AG09319 (cell line): ENCODE data around the gene LINS1.

Experiments used
- DNase-seq: peaks from one replicate; pipeline ENCODE4 v3.0.0-alpha.2; 2010; ENCODE audit warnings: low read depth; ENCODE audit errors: extremely low read depth
- TF ChIP-seq, protein P1 (sequence below): IDR thresholded peaks from 2 replicates; pipeline ENCODE4 v1.5.1; 2011; ENCODE audit warnings: low read depth, mild to moderate bottlenecking, inconsistent platforms, low read length, moderate library complexity

LINS1 gene

DNA sequence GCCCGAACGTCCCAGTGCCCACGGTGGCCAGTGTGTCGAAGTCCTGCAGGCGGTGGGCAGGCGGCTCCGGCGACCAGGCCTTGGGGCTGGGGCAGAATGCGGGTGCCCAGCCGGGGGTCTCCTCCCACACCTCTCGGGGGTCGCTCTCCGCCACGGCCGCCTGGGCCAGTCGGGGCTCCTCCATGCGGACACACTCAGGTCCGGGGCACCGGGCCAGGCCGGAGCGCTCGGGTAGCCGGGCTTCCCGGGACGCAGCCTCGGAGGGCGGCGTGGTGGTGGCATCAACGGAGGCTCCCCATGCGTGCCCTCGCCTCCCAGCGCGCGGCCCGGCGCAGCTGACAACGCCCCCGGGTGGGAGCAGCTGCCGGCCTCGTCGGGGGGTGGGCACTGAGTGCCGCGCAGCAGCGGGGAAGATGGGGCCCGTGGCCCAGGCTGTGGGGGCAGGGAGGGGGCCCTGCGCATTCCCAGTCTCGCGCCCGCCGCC is 43.2 kb downstream of the LINS1 start:
- TF ChIP-seq, protein P1, sequence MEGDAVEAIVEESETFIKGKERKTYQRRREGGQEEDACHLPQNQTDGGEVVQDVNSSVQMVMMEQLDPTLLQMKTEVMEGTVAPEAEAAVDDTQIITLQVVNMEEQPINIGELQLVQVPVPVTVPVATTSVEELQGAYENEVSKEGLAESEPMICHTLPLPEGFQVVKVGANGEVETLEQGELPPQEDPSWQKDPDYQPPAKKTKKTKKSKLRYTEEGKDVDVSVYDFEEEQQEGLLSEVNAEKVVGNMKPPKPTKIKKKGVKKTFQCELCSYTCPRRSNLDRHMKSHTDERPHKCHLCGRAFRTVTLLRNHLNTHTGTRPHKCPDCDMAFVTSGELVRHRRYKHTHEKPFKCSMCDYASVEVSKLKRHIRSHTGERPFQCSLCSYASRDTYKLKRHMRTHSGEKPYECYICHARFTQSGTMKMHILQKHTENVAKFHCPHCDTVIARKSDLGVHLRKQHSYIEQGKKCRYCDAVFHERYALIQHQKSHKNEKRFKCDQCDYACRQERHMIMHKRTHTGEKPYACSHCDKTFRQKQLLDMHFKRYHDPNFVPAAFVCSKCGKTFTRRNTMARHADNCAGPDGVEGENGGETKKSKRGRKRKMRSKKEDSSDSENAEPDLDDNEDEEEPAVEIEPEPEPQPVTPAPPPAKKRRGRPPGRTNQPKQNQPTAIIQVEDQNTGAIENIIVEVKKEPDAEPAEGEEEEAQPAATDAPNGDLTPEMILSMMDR: no peak
- DNase-seq: no peak

DNA sequence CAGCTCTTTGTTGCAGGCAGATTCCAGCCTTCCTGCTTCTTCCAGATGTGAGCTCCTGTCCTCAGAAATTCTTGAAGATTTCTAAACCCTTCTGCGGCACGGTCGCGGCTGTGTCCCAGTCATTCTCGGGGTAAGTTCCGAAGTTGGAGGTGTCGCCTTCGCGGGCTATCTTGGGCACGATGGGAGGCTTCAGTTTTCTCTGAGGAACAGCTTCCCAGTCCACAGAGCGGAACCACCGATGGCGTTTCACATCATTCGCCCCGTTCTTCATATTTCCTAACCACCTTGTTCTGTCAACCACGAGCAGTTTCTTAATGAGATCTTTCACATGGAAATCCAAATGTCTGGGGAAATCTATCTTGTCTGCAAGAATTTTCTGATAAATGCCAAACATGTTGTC is 48.5 kb downstream of the LINS1 start:
- TF ChIP-seq, protein P1: no peak
- no peak for DNase-seq

DNA sequence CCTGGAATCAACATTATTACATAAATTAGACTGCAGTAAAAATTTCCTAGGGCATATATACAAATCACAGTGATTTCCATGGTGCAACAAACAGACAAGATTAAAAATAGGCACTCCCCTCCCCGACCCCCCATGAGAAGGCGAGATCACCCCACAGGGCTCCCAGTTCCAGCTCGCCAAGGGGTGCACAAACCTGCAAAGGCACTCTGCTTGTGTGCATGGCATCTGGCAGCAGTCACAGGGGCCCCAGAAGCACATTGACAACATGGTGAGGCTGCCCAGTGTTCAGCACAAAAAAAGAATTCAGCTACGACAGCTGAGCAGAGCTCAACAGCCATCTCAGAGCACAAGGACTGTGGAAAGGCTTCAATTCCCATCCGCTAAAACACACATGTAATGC is 54.0 kb downstream of the LINS1 start:
- no peak for DNase-seq
- TF ChIP-seq, protein P1: no peak

DNA sequence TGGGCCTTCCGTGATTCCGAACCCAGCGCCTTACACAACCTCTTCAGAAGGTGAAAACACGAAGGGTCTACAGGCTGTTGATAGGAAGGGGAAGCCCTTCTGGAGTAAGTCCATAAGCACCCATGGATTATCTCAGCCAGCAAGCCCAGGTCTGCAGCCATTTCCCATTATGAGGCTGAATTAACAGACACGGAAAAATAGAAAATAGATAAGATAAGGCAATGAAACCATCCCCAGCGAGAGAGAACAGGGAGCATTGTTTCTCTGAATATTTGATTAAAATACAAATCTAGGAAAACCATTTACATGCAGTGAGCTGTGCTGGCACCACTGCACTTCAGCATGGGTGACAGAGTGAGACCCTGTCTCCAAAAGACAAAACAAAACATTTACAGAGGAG is 57.0 kb downstream of the LINS1 start:
- TF ChIP-seq, protein P1: no peak
- DNase-seq: no peak

DNA sequence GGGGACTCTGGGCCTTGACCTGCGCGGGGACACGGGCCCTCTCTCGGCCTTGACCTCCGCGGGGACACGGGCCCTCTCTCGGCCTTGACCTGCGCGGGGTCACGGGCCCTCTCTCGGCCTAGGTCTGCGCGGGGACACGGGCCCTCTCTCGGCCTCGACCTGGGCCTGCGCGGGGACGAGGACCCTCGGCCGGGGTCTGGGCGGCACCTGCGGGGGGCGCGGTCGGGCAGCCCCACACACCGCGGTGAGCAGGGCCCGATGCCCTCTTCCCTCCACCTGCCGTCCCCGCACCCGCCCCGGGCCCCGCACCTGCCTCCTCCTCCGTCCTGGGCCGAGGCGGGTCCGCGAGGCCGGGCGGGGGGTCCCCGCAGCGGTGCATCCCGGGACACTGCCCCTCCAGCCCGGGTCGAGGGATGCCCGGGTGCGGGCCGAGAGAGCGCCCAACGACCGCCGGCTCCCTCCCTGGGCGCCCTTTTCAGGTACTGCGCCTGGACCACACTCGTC is 57.6 kb downstream of the LINS1 start:
- TF ChIP-seq, protein P1: no peak
- DNase-seq: no peak

DNA sequence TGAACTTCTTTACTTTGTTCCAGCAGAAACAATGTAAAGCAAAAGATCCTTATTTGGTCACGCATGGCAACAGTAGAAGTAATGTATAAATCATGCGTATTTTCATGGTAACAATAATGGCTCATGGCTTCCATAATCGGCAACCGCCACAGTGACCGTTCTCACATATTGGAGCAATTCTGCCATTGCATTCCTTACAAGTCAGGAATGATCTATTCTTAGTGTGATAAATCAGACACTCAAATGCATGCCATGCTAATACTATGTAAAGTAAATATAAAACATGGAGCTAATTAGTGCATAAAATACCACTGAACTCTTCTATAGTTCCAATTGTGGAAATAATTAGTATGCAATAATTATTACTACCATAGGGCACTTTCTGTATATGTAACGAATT is 59.7 kb downstream of the LINS1 start:
- TF ChIP-seq, protein P1: no peak
- DNase-seq: no peak

DNA sequence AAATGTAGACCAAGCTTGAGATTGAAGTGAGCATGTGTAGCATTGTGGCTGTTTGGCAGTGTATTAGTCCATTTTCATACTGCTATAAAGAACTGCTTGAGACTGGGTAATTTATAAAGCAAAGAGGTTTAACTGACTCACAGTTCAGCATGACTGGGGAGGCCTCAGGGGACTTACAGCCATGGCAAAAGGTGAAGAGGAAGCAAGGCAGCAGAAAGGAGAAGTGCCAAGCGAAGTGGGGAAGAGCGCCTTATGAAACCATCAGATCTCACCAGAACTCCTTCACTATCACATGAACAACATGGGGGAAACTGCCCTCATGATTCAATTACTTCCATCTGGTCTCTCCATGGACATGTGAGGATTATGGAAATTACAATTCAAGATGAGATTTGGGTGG is 64.7 kb downstream of the LINS1 start:
- DNase-seq: no peak
- TF ChIP-seq, protein P1: no peak
